Kidney (tissue), 14 donors: ENCODE data around the gene NDUFAF2. TPM values are rescaled to one million over a fixed set of nuclear protein-coding genes. Genes with fewer than 3 reads are reported as not detected.

Experiments used
- DNase-seq, 5 donors: peaks; one replicate each; pipeline ENCODE4 v3.0.0-alpha.2; 2013 to 2020
- FAIRE-seq: peaks from 2 replicates; lab custom pipeline; 2012; peaks lifted over from hg19 to GRCh38; lab: Jason Lieb, UNC
- H3K27ac ChIP-seq, 2 donors: one replicate each; pipeline ENCODE4 v1.7.0; 2013; ENCODE audit warnings: low read depth in 2 of 2, low read length in 2 of 2, inconsistent platforms in 1 of 2
- H3K27me3 ChIP-seq: one replicate; pipeline ENCODE4 v1.7.1; 2013; ENCODE audit warnings: low read length, inconsistent platforms; ENCODE audit not compliant: control insufficient read depth, insufficient read depth
- H3K36me3 ChIP-seq, 3 donors: one replicate each; pipeline versions ENCODE4 v1.7.0 to v1.7.1; 2013; ENCODE audit warnings: low read length in 3 of 3, control low read depth in 1 of 3, inconsistent platforms in 1 of 3; ENCODE audit not compliant: insufficient read depth in 3 of 3, control insufficient read depth in 2 of 3
- H3K4me1 ChIP-seq, 3 donors: one replicate each; pipeline versions ENCODE4 v1.7.0 to v1.7.1; 2013; ENCODE audit warnings: low read length in 3 of 3, inconsistent platforms in 1 of 3, low read depth in 1 of 3; ENCODE audit not compliant: control insufficient read depth in 2 of 3, insufficient read depth in 2 of 3
- H3K4me3 ChIP-seq, 3 donors: one replicate each; pipeline versions ENCODE4 v1.7.0 to v1.8.1; 2013; ENCODE audit warnings: low read length in 3 of 3, control low read depth in 1 of 3, inconsistent platforms in 1 of 3
- H3K9ac ChIP-seq, 3 donors: one replicate each; pipeline versions ENCODE4 v1.7.0 to v1.7.1; 2013; ENCODE audit warnings: low read length in 3 of 3, control low read depth in 1 of 3, inconsistent platforms in 1 of 3
- H3K9me3 ChIP-seq, 3 donors: one replicate each; pipeline versions ENCODE4 v1.7.0 to v1.7.1; 2013; ENCODE audit warnings: low read length in 3 of 3, control low read depth in 1 of 3, inconsistent platforms in 1 of 3; ENCODE audit not compliant: control insufficient read depth in 2 of 3, insufficient read depth in 1 of 3
- CTCF ChIP-seq: IDR thresholded peaks from 3 replicates; pipeline ENCODE4 v1.5.1; 2012; ENCODE audit warnings: mild to moderate bottlenecking, moderate library complexity, borderline replicate concordance; ENCODE audit not compliant: insufficient read depth; ENCODE audit errors: extremely low read depth
- intact Hi-C: fragments of 100-400 bp; cut with DNase I; formaldehyde crosslinking; loops from one replicate; pipeline ENCODE4 v1.11.1; 2022
- polyA plus RNA-seq: library from polyadenylated mRNA; stranded (reverse); fragments of 350-450 nt; fragmentation: Illumina TruSeq; extraction: RNeasy Lipid Tissue Mini Kit (QIAGEN cat#74804); gene quantifications from one replicate; pipeline ENCODE4 v1.2.3, GENCODE V29; 2014; ENCODE audit warnings: low read depth, low replicate concordance; ENCODE audit not compliant: insufficient read depth
- total RNA-seq: library from RNA; stranded (reverse); fragmentation: NEBNext Ultra II Directional; extraction: Animal tissue kit (Norgen Biotek cat#: 25700); gene quantifications from one replicate; pipeline ENCODE4 v1.2.1, GENCODE V29; 2021
- donor health status: control.
- donor health status: control.
- donor health status: control.
- donor health status: control.
- donor health status: control.
- donor health status: DM: yes; HTN: yes; CAD: no.
- donor health status: Normal renal cell carcinoma (clear cell type).

The NDUFAF2 gene
- total and polyA plus RNA-seq, 2 donors from 2014 or later, result 23.7 to 47.5 TPM

- no peaks in the 10 kb centered on the region for H3K4me1 ChIP-seq
- no peaks in the 10 kb centered on the region for H3K9me3 ChIP-seq
- no peaks in the 10 kb centered on the region for H3K27me3 ChIP-seq
- H3K4me3 ChIP-seq, result no peak overlapping the region
- FAIRE-seq (no peak), DNase-seq (no peak)
- no peak overlapping the region for H3K9ac ChIP-seq
- no peak for TF ChIP-seq CTCF
- no peaks in the 10 kb centered on the region for H3K36me3 ChIP-seq
- intact Hi-C loops, result no loop called here
- no peak overlapping the region for H3K27ac ChIP-seq
These were observed 171.0 kb downstream of the NDUFAF2 start for GRCh38 chr5:61115968-61116367.

GRCh38 chr5:61119066-61119465, 174.1 kb downstream of the NDUFAF2 start:
- no peak overlapping the region for H3K4me3 ChIP-seq
- no peak for TF ChIP-seq CTCF
- H3K27ac ChIP-seq, result no peak overlapping the region
- no peak for FAIRE-seq
- no peaks in the 10 kb centered on the region for H3K4me1 ChIP-seq
- intact Hi-C loops, result no loop called here
- H3K9me3 ChIP-seq, result no peaks in the 10 kb centered on the region
- H3K36me3 ChIP-seq, result no peaks in the 10 kb centered on the region
- H3K9ac ChIP-seq, result no peak overlapping the region
- no peak for DNase-seq
- no peaks in the 10 kb centered on the region for H3K27me3 ChIP-seq

- Histone ChIP-seq H3K27me3 (no peaks in the 10 kb centered on the region), H3K9ac (no peak overlapping the region), H3K9me3 (no peaks in the 10 kb centered on the region), H3K4me3 (no peak overlapping the region), H3K27ac (no peak overlapping the region), H3K36me3 (no peaks in the 10 kb centered on the region), H3K4me1 (no peaks in the 10 kb centered on the region)
- DNase-seq, result no peak
- intact Hi-C loops, result no loop called here
- no peak for TF ChIP-seq CTCF
- peak; percentile 56 for FAIRE-seq
These were observed 175.5 kb downstream of the NDUFAF2 start for GRCh38 chr5:61120534-61120933.

- no peak overlapping the region for H3K9ac ChIP-seq
- H3K4me1 ChIP-seq, result no peaks in the 10 kb centered on the region
- intact Hi-C loops, result no loop called here
- H3K4me3 ChIP-seq, result no peak overlapping the region
- DNase-seq, result no peak
- no peak overlapping the region for H3K27ac ChIP-seq
- H3K36me3 ChIP-seq, result no peaks in the 10 kb centered on the region
- H3K27me3 ChIP-seq, result no peaks in the 10 kb centered on the region
- FAIRE-seq, result no peak
- no peak for TF ChIP-seq CTCF
- H3K9me3 ChIP-seq, result no peaks in the 10 kb centered on the region
These were observed 178.1 kb downstream of the NDUFAF2 start for GRCh38 chr5:61123145-61123544.
